Upper lobe of right lung (tissue), 1 donor: ENCODE measurements around the gene CPSF6. TPM values are rescaled to one million over a fixed set of nuclear protein-coding genes. Genes with fewer than 3 reads are reported as not detected.

ENCODE experiments used
- ATAC-seq: fragments of 200-7000 bp; cut with Tn5 transposase; one replicate; pipeline ENCODE4 v1.9.1; 2020; ENCODE audit warnings: mild to moderate bottlenecking, moderate library complexity
- DNase-seq: peaks from one replicate; pipeline ENCODE4 v3.0.0-alpha.2; 2020
- H3K27ac ChIP-seq: fragments of 200-600 bp; one replicate; pipeline ENCODE4 v1.8.0; 2022
- H3K27me3 ChIP-seq: fragments of 200-600 bp; one replicate; pipeline ENCODE4 v1.8.0; 2022; ENCODE audit warnings: mild to moderate bottlenecking
- H3K36me3 ChIP-seq: fragments of 200-600 bp; one replicate; pipeline ENCODE4 v1.8.0; 2022
- H3K4me1 ChIP-seq: fragments of 200-600 bp; one replicate; pipeline ENCODE4 v1.8.0; 2022
- H3K4me3 ChIP-seq: fragments of 200-600 bp; one replicate; pipeline ENCODE4 v1.8.0; 2022; ENCODE audit warnings: mild to moderate bottlenecking
- H3K9me3 ChIP-seq: fragments of 200-600 bp; one replicate; pipeline ENCODE4 v1.8.0; 2022
- intact Hi-C: fragments of 100-400 bp; cut with DNase I; formaldehyde crosslinking; loops from one replicate; pipeline ENCODE4 v1.11.0; 2022
- total RNA-seq: library from RNA; stranded (reverse); fragmentation: NEBNext Ultra II Directional; extraction: Animal tissue kit (Norgen Biotek cat#: 25700); gene quantifications from one replicate; pipeline ENCODE4 v1.2.1, GENCODE V29; 2021
- TF ChIP-seq, protein P1 (sequence below): fragments of 200-600 bp; IDR thresholded peaks from one replicate; pipeline ENCODE4 v1.8.0; 2022; ENCODE audit warnings: antibody characterized with exemption
- donor health status: DM: no; HTN: yes; CAD: no; lungs with severe emphysema.

CPSF6 gene
- total RNA-seq, 1 donor from 2014 or later, result 53.4 TPM

DNA sequence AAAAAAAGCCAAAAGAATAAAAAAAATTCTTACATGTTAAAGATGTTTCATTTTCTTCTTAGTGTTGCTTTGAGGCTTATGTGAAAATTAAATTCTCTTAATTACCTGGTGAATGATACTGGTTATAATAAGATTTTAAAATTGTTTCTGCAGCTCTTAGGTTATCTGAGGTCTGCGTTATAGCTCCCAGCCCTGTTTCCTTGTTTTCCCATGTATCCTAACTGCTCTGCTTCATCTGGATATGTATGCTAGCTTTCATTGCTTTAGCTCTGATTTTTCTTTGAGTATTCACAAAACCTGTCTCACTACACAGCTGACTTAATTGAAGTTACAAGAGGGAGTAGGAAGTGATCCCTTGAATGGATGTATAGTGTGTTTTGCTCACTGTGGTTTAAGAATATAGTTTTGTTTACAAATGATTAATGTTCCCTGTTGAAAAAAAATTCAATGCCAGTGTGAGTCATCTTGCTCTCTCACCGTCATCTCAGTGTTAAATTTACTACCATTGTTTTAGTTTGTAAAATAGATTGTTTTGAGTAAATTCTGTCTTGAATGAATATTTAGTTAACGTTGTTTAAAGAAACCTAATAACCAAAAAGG is 26.8 kb downstream of the CPSF6 start:
- Histone ChIP-seq H3K27ac (no peak overlapping the region), H3K4me3 (no peak overlapping the region), H3K36me3 (peaks cover 74% of the 10 kb centered on the region), H3K9me3 (no peaks in the 10 kb centered on the region), H3K27me3 (no peaks in the 10 kb centered on the region), H3K4me1 (no peaks in the 10 kb centered on the region)
- intact Hi-C loops, result no loop called here
- ATAC-seq, result no peak
- TF ChIP-seq, protein P1, sequence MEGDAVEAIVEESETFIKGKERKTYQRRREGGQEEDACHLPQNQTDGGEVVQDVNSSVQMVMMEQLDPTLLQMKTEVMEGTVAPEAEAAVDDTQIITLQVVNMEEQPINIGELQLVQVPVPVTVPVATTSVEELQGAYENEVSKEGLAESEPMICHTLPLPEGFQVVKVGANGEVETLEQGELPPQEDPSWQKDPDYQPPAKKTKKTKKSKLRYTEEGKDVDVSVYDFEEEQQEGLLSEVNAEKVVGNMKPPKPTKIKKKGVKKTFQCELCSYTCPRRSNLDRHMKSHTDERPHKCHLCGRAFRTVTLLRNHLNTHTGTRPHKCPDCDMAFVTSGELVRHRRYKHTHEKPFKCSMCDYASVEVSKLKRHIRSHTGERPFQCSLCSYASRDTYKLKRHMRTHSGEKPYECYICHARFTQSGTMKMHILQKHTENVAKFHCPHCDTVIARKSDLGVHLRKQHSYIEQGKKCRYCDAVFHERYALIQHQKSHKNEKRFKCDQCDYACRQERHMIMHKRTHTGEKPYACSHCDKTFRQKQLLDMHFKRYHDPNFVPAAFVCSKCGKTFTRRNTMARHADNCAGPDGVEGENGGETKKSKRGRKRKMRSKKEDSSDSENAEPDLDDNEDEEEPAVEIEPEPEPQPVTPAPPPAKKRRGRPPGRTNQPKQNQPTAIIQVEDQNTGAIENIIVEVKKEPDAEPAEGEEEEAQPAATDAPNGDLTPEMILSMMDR, result no peak
- no peak for DNase-seq

DNA sequence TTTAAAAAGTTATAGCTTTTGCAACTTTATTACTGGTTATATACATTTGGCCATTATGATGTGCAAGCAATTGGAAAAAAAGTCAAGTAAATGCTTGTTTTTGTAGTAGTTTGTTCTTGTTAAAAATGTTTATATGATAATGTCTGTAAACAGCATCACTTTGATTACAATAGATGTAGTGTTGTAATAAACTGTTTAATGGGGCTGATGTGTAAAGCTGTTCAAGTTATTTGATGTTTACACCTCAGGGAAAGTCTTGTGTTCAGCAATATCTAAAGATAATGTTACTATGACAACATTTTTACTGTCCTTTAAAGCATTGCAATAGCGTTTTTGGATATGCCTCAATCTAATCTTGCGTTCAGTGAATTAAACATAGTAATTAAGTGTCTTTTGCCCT is 30.4 kb downstream of the CPSF6 start:
- TF ChIP-seq, protein P1, result no peak
- Histone ChIP-seq H3K9me3 (no peaks in the 10 kb centered on the region), H3K27me3 (no peaks in the 10 kb centered on the region), H3K36me3 (peaks cover 49% of the 10 kb centered on the region), H3K4me3 (no peak overlapping the region), H3K27ac (no peak overlapping the region), H3K4me1 (no peaks in the 10 kb centered on the region)
- no peak for DNase-seq
- ATAC-seq, result no peak
- intact Hi-C loops, result no loop called here

DNA sequence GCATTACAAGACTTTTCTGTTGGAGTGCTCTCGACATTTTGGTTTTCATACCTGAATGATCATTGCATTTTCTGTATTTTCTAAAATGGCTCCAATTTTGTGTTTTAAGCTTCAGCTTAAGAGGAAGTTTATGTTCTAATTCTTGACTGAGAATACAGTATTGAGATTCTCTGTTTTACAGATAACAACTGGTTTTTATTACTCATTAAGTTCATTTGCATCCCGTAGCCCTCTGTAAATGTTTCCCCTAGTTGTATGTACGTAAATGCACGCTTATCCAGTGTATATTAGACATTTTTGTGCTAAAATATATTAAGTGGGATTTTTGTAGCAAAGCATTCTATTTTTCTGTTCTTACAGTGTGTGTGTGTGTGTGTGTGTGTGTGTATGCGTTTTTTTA is 33.1 kb downstream of the CPSF6 start:
- no peak for DNase-seq
- H3K9me3 ChIP-seq, result no peaks in the 10 kb centered on the region
- no peaks in the 10 kb centered on the region for H3K27me3 ChIP-seq
- ATAC-seq, result no peak
- H3K36me3 ChIP-seq, result peaks cover 33% of the 10 kb centered on the region
- H3K27ac ChIP-seq, result no peak overlapping the region
- H3K4me3 ChIP-seq, result no peak overlapping the region
- no peaks in the 10 kb centered on the region for H3K4me1 ChIP-seq
- TF ChIP-seq, protein P1, result no peak
- intact Hi-C loops, result no loop called here

DNA sequence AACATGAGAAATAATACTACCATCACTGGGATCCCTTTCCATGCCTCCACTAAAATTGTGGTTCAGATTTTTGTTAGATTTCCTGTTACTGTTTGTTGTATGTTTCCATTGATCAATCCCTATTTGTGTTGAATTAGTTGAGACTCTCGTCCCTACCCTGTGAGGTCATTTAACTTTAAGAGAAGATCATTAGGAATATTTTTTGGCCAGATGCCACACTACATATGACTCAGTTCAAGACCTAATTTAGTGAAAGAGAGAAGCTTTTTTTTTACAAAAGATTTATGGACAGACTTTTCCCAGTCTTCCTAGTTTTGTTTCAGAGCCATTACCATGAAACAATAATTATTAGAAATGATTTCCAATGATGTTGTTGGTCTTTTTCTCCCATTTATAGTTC is 35.5 kb downstream of the CPSF6 start:
- DNase-seq, result no peak
- Histone ChIP-seq H3K4me1 (no peaks in the 10 kb centered on the region), H3K4me3 (no peak overlapping the region), H3K36me3 (peaks cover 22% of the 10 kb centered on the region), H3K27ac (no peak overlapping the region), H3K27me3 (no peaks in the 10 kb centered on the region), H3K9me3 (no peaks in the 10 kb centered on the region)
- TF ChIP-seq, protein P1, result no peak
- intact Hi-C loops, result no loop called here
- ATAC-seq, result no peak

DNA sequence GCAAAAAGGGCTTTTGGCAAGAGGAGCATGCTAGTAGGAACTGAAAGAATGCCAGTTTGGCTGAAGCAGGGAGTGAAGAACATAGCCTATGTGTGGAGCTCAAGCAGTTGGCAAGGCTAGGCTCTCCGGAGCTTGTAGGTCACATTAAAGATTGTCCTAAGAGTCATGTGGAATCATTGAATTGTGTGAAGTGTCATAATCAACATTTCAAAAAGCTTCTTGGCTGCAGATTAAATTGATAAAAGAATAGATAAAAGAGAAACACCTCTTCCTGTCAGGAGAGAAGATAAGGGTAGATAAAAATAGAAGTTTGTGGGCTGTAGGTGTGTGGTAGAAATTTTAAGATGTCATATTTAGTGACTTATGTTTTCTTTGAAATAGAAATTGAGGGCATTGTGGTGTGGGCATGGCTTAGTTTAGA is 36.1 kb downstream of the CPSF6 start:
- TF ChIP-seq, protein P1, result no peak
- Histone ChIP-seq H3K27me3 (no peaks in the 10 kb centered on the region), H3K4me3 (no peak overlapping the region), H3K36me3 (peaks cover 16% of the 10 kb centered on the region), H3K4me1 (no peaks in the 10 kb centered on the region), H3K9me3 (no peaks in the 10 kb centered on the region), H3K27ac (no peak overlapping the region)
- DNase-seq (no peak), ATAC-seq (no peak)
- intact Hi-C loops, result no loop called here
